Right lobe of liver (tissue), 6 donors: ENCODE results near the gene ZNRD2. TPM values are rescaled to one million over a fixed set of nuclear protein-coding genes. Genes with fewer than 3 reads are reported as not detected.

Experiments
- ATAC-seq, 4 donors: fragments of 200-7000 bp; cut with Tn5 transposase; one replicate each; pipeline ENCODE4 v1.9.1; 2020; ENCODE audit warnings: mild to moderate bottlenecking in 4 of 4, moderate library complexity in 4 of 4
- DNase-seq, 3 donors: peaks; one replicate each; pipeline ENCODE4 v3.0.0-alpha.2; 2020
- H3K27ac ChIP-seq, 3 donors: fragments of 200-600 bp; one replicate each; pipeline ENCODE4 v1.8.0; 2022
- H3K27me3 ChIP-seq, 2 donors: fragments of 200-600 bp; one replicate each; pipeline ENCODE4 v1.8.0; 2022
- H3K36me3 ChIP-seq, 4 donors: fragments of 200-600 bp; sonication (generic) in 1 of 4; one replicate each; pipeline versions ENCODE4 v1.5.1 to v1.8.0; 2017 to 2022; ENCODE audit warnings: control low read depth in 1 of 4
- H3K4me1 ChIP-seq, 4 donors: fragments of 200-600 bp; sonication (generic) in 1 of 4; one replicate each; pipeline versions ENCODE4 v1.5.1 to v1.8.0; 2017 to 2022; ENCODE audit warnings: control low read depth in 1 of 4
- H3K4me3 ChIP-seq, 3 donors: fragments of 200-600 bp; one replicate each; pipeline ENCODE4 v1.8.0; 2022
- H3K9me3 ChIP-seq, 4 donors: fragments of 200-600 bp; sonication (generic) in 1 of 4; one replicate each; pipeline versions ENCODE4 v1.5.1 to v1.8.0; 2017 to 2022; ENCODE audit warnings: control low read depth in 1 of 4
- POLR2A ChIP-seq: fragments of 450-650 bp; IDR thresholded peaks from one replicate; pipeline ENCODE4 v1.6.1; 2017; ENCODE audit warnings: antibody characterized with exemption, mild to moderate bottlenecking
- WGBS: methylation state at CpG from one replicate; pipeline ENCODE4 v1.1.6; 2018; ENCODE audit warnings: low coverage, low lambda C conversion rate; ENCODE audit not compliant: insufficient coverage; ENCODE audit errors: missing lambda C conversion rate; 5-methylcytosine and 5-hydroxymethylcytosine counted together
- intact Hi-C, 2 donors: fragments of 100-400 bp; cut with DNase I; formaldehyde crosslinking; loops; one replicate each; pipeline versions ENCODE4 v1.11.2 to v1.14.1; 2022
- total RNA-seq, 6 experiments: library from RNA; depleted of rRNA in 2 of 6; stranded (reverse); fragments of >200 nt in 2 of 6; fragmentation: NEBNext Ultra II Directional in 3 of 6; extraction: Animal tissue kit (Norgen Biotek cat#: 25700) in 3 of 6; gene quantifications; one replicate each; pipeline versions ENCODE4 v1.1.0 to v1.2.4, GENCODE V29; 2016 to 2023
- TF ChIP-seq, protein P1 (sequence below), 4 donors: fragments of 200-600 bp in 3 of 4; fragments of 450-650 bp in 1 of 4; IDR thresholded peaks; one replicate each; pipeline versions ENCODE4 v1.5.1 to v1.8.0; 2016 to 2022; ENCODE audit warnings: antibody characterized with exemption in 4 of 4, mild to moderate bottlenecking in 2 of 4
- donor health status: DM: no; HTN: yes; CAD: no.
- donor health status: DM: no; HTN: no; CAD: no.
- donor health status: DM: no; HTN: no; CAD: no.
- donor health status: DM: no; HTN: yes; CAD: no.
- donor health status: DM: no; HTN: yes; CAD: no.

ZNRD2 gene
- total RNA-seq, 6 experiments from 2014 or later = 11.6 to 43.2 (median 16.5) TPM

DNA sequence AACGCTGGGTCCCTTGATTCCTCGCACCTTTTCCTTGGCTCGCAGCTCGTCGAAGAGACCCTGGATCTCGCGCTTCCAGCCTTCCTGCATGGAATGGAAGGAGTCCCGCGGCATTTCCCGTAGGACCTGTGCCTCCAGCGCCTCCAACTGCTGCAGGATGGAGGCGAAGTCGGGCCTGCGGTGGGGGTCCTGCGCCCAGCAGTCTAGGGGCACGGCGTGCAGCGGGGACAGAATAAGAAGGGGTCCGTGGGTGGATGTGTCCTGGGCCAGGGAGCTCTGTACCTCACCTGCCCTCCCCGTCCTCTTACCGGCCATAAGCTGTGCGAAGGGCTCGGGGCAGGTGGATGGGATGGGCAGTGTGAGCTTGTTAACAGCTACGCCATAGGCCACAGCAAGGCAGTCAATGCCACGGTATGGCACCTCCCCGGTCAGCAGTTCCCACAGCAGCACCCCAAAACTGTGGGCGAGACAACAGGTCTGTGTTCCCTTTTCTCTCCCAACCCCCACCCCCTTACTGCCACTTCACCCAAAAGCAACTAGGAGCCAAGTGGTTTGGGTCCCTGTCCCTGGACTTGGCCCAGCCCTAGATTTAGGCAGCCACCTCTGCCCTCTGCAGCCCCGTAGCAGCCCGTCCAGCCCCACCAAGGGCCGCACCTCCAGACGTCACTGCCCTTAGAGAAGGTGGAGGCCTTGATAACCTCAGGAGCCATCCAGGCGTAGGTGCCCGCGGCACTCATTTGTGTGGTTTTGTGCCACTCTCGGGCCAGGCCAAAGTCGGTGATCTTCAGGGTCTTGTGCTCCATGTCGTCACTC lies 37.5 kb downstream of the ZNRD2 start:
- ATAC-seq = no peak
- TF ChIP-seq POLR2A = no peak
- TF ChIP-seq, protein P1, sequence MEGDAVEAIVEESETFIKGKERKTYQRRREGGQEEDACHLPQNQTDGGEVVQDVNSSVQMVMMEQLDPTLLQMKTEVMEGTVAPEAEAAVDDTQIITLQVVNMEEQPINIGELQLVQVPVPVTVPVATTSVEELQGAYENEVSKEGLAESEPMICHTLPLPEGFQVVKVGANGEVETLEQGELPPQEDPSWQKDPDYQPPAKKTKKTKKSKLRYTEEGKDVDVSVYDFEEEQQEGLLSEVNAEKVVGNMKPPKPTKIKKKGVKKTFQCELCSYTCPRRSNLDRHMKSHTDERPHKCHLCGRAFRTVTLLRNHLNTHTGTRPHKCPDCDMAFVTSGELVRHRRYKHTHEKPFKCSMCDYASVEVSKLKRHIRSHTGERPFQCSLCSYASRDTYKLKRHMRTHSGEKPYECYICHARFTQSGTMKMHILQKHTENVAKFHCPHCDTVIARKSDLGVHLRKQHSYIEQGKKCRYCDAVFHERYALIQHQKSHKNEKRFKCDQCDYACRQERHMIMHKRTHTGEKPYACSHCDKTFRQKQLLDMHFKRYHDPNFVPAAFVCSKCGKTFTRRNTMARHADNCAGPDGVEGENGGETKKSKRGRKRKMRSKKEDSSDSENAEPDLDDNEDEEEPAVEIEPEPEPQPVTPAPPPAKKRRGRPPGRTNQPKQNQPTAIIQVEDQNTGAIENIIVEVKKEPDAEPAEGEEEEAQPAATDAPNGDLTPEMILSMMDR (IDR thresholded peaks at IDR 0.05) = no peak
- Histone ChIP-seq H3K4me1 (peaks cover 0 to 27% (median 8%) of the 10 kb centered on the region in 4 donors), H3K36me3 (peaks cover 6 to 54% (median 17%) of the 10 kb centered on the region in 4 donors), H3K9me3 (no peaks in the 10 kb centered on the region), H3K27me3 (no peaks in the 10 kb centered on the region), H3K27ac (no peak overlapping the region), H3K4me3 (no peak overlapping the region)
- DNase-seq = no peak
- WGBS = 80% methylated on average over 1 of the region's 37 CpGs
- intact Hi-C loops = no loop called here

DNA sequence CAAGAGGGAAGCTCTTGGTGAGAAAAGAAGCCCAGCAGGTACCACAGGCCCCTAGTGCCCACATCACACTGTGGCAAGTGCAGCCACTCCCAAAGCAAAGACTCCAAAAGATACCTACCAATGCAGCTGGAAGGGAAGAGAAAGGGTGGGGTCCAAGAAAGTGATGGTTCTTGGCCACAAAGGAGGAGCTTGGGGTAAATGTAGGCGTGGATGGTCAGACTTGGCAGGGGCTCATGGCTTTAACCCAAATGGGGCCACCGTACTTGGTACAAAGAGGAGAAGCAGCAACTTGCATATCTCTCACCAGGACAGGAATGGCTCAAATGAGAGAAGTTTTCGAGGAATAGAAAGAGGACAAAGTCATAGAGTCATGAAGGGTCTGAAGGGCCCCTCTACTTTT lies 39.0 kb downstream of the ZNRD2 start:
- Histone ChIP-seq H3K4me1 (peaks cover 0 to 31% (median 11%) of the 10 kb centered on the region in 4 donors), H3K27ac (no peak overlapping the region)
- WGBS = 37% methylated on average over 3 of the region's 3 CpGs

DNA sequence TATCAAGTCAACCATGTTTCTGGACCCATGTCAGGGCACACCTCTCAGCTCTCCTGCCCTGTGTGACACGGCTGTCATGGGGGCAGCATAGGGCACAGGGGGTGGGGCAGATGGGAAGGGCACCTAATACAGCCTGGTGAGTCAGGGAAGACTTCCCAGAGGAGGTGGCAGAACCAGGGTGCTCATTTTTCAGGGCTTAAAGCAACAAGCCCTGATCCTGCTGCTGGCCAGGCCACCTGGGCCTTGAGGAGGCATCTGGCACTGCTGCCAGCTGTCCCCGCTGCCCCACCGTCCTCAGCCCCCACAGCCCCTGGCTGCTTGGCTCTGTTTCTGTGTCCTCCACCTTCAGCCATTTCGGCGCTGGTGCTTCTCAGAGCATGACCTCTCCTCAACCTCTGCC lies 39.4 kb downstream of the ZNRD2 start:
- Histone ChIP-seq H3K36me3 (peaks cover 6 to 37% (median 12%) of the 10 kb centered on the region in 4 donors), H3K4me1 (peaks cover 0 to 31% (median 11%) of the 10 kb centered on the region in 4 donors), H3K4me3 (no peak overlapping the region), H3K27ac (no peak overlapping the region), H3K9me3 (no peaks in the 10 kb centered on the region), H3K27me3 (no peaks in the 10 kb centered on the region)
- intact Hi-C loops = no loop called here
- WGBS = no CpG with 5 or more reads among the region's 5 CpGs
- DNase-seq (no peak), ATAC-seq (no peak)
- TF ChIP-seq, protein P1 (IDR thresholded peaks at IDR 0.05) = no peak
- TF ChIP-seq POLR2A = no peak

More for the DNA sequence above, 39.0 kb downstream of the ZNRD2 start:
- no peaks in the 10 kb centered on the region for H3K27me3 ChIP-seq
- no peaks in the 10 kb centered on the region for H3K9me3 ChIP-seq
- ATAC-seq (no peak), DNase-seq (no peak)
- H3K36me3 ChIP-seq = peaks cover 6 to 41% (median 14%) of the 10 kb centered on the region in 4 donors
- no peak for TF ChIP-seq POLR2A
- intact Hi-C loops = no loop called here
- no peak overlapping the region for H3K4me3 ChIP-seq

GRCh38 chr11:65610404-65610803 lies 40.1 kb downstream of the ZNRD2 start:
- intact Hi-C loops = no loop called here
- 10% methylated on average over 2 of the region's 6 CpGs for WGBS
- TF ChIP-seq POLR2A = no peak
- TF ChIP-seq, protein P1 (IDR thresholded peaks at IDR 0.05) = no peak
- Histone ChIP-seq H3K9me3 (no peaks in the 10 kb centered on the region), H3K4me3 (peak overlapping the region in 2 of 3 donors; percentile 99), H3K27ac (peak overlapping the region; percentile 44 to 96 (median 95)), H3K4me1 (peaks cover 0 to 31% (median 11%) of the 10 kb centered on the region in 4 donors), H3K27me3 (no peaks in the 10 kb centered on the region), H3K36me3 (peaks cover 4 to 29% (median 8%) of the 10 kb centered on the region in 4 donors)
- DNase-seq (no peak), ATAC-seq (no peak)
